Stomach (tissue), 9 donors: Measurements from ENCODE around the gene RCAN2. TPM values are rescaled to one million over a fixed set of nuclear protein-coding genes. Genes with fewer than 3 reads are reported as not detected.

Experiments
- DNase-seq, 2 donors: peaks; one replicate each; pipeline versions ENCODE4 v3.0.0 to v3.0.0-alpha.2; 2013 to 2019
- H3K27ac ChIP-seq, 5 donors: fragments of 200-600 bp in 4 of 5; sonication (generic) in 4 of 5; one replicate each; pipeline ENCODE4 v1.5.1; 2013 to 2019; ENCODE audit warnings: mild to moderate bottlenecking in 1 of 5, moderate library complexity in 1 of 5
- H3K27me3 ChIP-seq, 3 donors: fragments of 200-600 bp; sonication (generic); one replicate each; pipeline ENCODE4 v1.5.1; 2017 to 2019; ENCODE audit warnings: mixed run types in 1 of 3
- H3K36me3 ChIP-seq, 4 donors: fragments of 200-600 bp; sonication (generic); 1 replicate in 3 of 4; 2 replicates in 1 of 4; pipeline ENCODE4 v1.5.1; 2016 to 2019
- H3K4me1 ChIP-seq, 4 donors: fragments of 200-600 bp; sonication (generic); one replicate each; pipeline ENCODE4 v1.5.1; 2016 to 2019
- H3K4me3 ChIP-seq, 4 donors: fragments of 200-600 bp; sonication (generic) in 3 of 4; one replicate each; pipeline ENCODE4 v1.5.1; 2016 to 2019; ENCODE audit warnings: mild to moderate bottlenecking in 1 of 4
- H3K9me3 ChIP-seq, 4 donors: fragments of 200-600 bp; sonication (generic); one replicate each; pipeline ENCODE4 v1.5.1; 2016 to 2019
- EP300 ChIP-seq: sonication (generic); formaldehyde crosslinking; IDR thresholded peaks from one replicate; pipeline ENCODE4 v1.6.1; 2017; ENCODE audit warnings: antibody characterized with exemption
- POLR2A ChIP-seq, 4 donors: fragments of 450-650 bp; IDR thresholded peaks; one replicate each; pipeline ENCODE4 v1.6.1; 2016; ENCODE audit warnings: antibody characterized with exemption in 4 of 4, control low read depth in 2 of 4, mild to moderate bottlenecking in 1 of 4, moderate library complexity in 1 of 4
- POLR2AphosphoS5 ChIP-seq, 3 donors: sonication (generic); formaldehyde crosslinking; IDR thresholded peaks; one replicate each; pipeline ENCODE4 v1.6.1; 2016; ENCODE audit warnings: antibody characterized with exemption in 3 of 3
- WGBS, 5 donors: extraction: QIAGEN DNeasy Blood & Tissue Kit in 3 of 5; methylation state at CpG; one replicate each; pipeline versions ENCODE4 v1.1.5 to v1.1.7; 2013 to 2018; 5-methylcytosine and 5-hydroxymethylcytosine counted together
- intact Hi-C: fragments of 100-400 bp; cut with DNase I; formaldehyde crosslinking; loops from one replicate; pipeline ENCODE4 v1.15.1; 2023; ENCODE audit warnings: low total_unique reads
- polyA plus RNA-seq, 3 donors: library from polyadenylated mRNA; stranded (reverse); fragments of 200-250 nt; gene quantifications; one replicate each; pipeline ENCODE4 v1.2.3, GENCODE V29; 2013
- total RNA-seq, 5 donors: library from RNA; depleted of rRNA; stranded (reverse); fragments of >200 nt; gene quantifications; one replicate each; pipeline versions ENCODE4 v1.1.0 to v1.2.3, GENCODE V29; 2014 to 2016
- TF ChIP-seq, protein P1 (sequence below), 7 experiments: fragments of 450-650 bp in 4 of 7; fragments of 200-600 bp in 3 of 7; sonication (generic) in 3 of 7; IDR thresholded peaks; one replicate each; pipeline ENCODE4 v1.5.1; 2016 to 2019; ENCODE audit warnings: antibody characterized with exemption in 7 of 7, control low read depth in 2 of 7, mild to moderate bottlenecking in 1 of 7
- donor health status: healthy with polysubstance abuse.
- donor health status: Bipolar disorder and iron deficiency.
- donor health status: healthy.

The RCAN2 gene
- total and polyA plus RNA-seq, 8 donors: 7.2 to 69.2 (median 21.4) TPM

DNA sequence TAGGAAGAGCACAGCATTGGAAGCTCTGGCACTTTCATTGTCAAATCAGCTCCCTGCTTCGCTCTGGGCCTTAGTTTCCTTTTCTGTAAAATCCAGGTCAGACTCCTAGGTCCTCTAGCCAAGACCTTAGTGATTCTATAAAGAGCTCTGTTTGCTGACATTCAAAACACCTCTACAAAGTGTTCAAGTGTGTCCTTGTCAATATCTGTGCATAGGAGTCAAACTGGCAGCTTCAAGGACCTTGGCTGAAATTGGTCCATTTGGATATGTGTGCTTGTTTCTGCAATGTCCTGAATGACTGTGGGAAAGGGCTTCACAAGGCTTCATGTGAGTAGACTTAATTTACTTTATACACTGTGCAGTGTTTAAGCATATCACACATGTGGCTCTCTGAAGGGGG, 246.6 kb downstream of the RCAN2 start:
- no peaks in the 10 kb centered on the region for H3K27me3 ChIP-seq
- no peak overlapping the region for H3K27ac ChIP-seq
- no peak for DNase-seq
- peaks cover 0 to 14% (median 10%) of the 10 kb centered on the region in 4 donors for H3K36me3 ChIP-seq
- no peaks in the 10 kb centered on the region for H3K9me3 ChIP-seq
- WGBS, 5 donors: 90 to 100% (median 91%) methylated on average over 1 of the region's 1 CpG
- intact Hi-C loops: no loop called here
- H3K4me1 ChIP-seq: no peaks in the 10 kb centered on the region
- no peak overlapping the region for H3K4me3 ChIP-seq
- no peak for TF ChIP-seq POLR2A (IDR thresholded peaks at IDR 0.05)
- no peak for TF ChIP-seq EP300

DNA sequence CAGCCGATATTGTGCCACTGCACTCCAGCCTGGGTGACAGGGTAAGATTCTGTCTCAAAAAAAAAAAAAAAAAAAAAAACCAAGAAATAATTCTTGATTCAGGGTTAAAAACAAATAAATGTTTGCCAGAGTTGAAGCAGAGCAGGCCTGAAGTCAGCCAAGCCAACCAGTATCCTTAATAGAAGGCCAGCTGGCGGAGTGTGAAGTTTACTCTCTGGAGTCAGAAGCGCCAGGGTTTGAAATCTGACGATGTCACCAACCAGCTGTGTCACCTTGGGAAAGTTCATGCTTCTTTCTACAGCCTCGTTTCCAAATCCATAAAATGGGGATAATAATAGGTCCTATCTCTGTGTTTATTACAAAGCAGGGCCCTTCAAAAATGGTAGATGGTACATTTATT, 247.5 kb downstream of the RCAN2 start:
- H3K9me3 ChIP-seq: no peaks in the 10 kb centered on the region
- peaks cover 0 to 14% (median 10%) of the 10 kb centered on the region in 4 donors for H3K36me3 ChIP-seq
- H3K4me1 ChIP-seq: no peaks in the 10 kb centered on the region
- H3K27ac ChIP-seq: no peak overlapping the region
- H3K4me3 ChIP-seq: no peak overlapping the region
- TF ChIP-seq EP300 (no peak), POLR2AphosphoS5 (IDR thresholded peaks at IDR 0.05) (no peak), POLR2A (IDR thresholded peaks at IDR 0.05) (no peak)
- TF ChIP-seq, protein P1, sequence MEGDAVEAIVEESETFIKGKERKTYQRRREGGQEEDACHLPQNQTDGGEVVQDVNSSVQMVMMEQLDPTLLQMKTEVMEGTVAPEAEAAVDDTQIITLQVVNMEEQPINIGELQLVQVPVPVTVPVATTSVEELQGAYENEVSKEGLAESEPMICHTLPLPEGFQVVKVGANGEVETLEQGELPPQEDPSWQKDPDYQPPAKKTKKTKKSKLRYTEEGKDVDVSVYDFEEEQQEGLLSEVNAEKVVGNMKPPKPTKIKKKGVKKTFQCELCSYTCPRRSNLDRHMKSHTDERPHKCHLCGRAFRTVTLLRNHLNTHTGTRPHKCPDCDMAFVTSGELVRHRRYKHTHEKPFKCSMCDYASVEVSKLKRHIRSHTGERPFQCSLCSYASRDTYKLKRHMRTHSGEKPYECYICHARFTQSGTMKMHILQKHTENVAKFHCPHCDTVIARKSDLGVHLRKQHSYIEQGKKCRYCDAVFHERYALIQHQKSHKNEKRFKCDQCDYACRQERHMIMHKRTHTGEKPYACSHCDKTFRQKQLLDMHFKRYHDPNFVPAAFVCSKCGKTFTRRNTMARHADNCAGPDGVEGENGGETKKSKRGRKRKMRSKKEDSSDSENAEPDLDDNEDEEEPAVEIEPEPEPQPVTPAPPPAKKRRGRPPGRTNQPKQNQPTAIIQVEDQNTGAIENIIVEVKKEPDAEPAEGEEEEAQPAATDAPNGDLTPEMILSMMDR (IDR thresholded peaks at IDR 0.05): no peak
- WGBS, 5 donors: 69 to 78% (median 73%) methylated on average over 5 of the region's 5 CpGs
- intact Hi-C loops: no loop called here
- H3K27me3 ChIP-seq: no peaks in the 10 kb centered on the region
- DNase-seq: no peak

DNA sequence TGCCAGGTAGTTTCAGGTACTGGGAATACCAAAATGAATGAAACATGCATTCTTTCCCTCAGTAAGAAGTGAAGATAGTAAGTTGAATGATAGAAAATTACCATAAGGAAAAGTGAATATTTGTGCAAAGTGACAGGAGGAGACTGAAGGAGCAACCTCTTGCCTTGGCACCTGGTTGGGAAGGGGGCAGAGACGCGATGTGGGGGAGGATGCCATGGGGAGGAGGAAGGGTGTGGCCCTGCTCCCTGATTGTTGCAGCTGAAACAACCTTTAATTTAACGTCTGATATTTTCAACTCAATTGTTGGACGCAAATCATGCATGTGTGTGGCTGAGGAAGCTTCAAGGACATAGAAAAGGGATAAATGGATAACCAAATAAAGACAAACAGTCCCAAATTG, 248.3 kb downstream of the RCAN2 start:
- DNase-seq: no peak
- Histone ChIP-seq H3K36me3 (peaks cover 0 to 14% (median 10%) of the 10 kb centered on the region in 4 donors), H3K4me3 (no peak overlapping the region), H3K9me3 (no peaks in the 10 kb centered on the region), H3K27me3 (no peaks in the 10 kb centered on the region), H3K4me1 (no peaks in the 10 kb centered on the region), H3K27ac (no peak overlapping the region)
- TF ChIP-seq POLR2A (IDR thresholded peaks at IDR 0.05): no peak
- TF ChIP-seq POLR2AphosphoS5 (IDR thresholded peaks at IDR 0.05): no peak
- TF ChIP-seq EP300: no peak
- TF ChIP-seq, protein P1 (IDR thresholded peaks at IDR 0.05): no peak
- intact Hi-C loops: no loop called here
- WGBS, 5 donors: 72 to 81% (median 75%) methylated on average over 4 of the region's 4 CpGs

DNA sequence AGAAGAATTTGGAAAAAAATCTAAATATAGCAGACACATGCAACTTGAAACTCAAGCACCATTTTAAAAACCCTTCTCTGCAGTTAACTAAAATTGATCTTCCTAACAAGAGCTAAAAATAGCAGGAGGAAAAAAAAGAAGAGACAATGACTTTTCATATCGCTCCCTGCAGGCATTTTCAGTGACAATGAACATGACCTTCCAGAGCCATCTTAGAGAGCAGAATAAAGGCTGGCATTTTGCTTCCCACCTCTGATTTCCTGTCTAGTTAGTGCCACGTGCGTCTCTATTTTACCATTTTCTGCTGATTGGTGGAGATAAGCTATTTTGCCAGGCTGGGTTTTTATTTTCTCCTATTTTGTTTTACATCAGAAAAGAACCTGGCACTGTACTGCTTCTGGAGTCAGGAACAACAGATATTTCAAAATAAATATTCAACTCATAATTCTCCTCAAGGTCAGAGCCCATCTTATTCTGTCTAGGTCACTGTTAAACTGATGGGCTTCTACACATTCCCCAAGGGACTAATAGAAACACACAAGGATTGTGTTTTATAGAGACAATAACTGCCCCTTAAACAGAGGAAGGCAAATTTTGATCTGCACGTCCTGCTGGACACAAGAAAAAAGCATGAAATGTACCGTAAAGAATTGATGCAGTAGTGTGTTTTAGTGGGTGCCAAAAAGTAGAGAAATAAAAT, 250.2 kb downstream of the RCAN2 start:
- Histone ChIP-seq H3K4me3 (no peak overlapping the region), H3K27me3 (no peaks in the 10 kb centered on the region), H3K36me3 (peaks cover 0 to 10% (median 3%) of the 10 kb centered on the region in 4 donors), H3K27ac (no peak overlapping the region), H3K9me3 (no peaks in the 10 kb centered on the region), H3K4me1 (no peaks in the 10 kb centered on the region)
- intact Hi-C loops: no loop called here
- no peak for TF ChIP-seq POLR2AphosphoS5 (IDR thresholded peaks at IDR 0.05)
- TF ChIP-seq, protein P1 (IDR thresholded peaks at IDR 0.05): no peak
- TF ChIP-seq POLR2A (IDR thresholded peaks at IDR 0.05): no peak
- no peak for TF ChIP-seq EP300
- 67 to 79% (median 76%) methylated on average over 5 of the region's 5 CpGs for WGBS, 5 donors
- DNase-seq: no peak

DNA sequence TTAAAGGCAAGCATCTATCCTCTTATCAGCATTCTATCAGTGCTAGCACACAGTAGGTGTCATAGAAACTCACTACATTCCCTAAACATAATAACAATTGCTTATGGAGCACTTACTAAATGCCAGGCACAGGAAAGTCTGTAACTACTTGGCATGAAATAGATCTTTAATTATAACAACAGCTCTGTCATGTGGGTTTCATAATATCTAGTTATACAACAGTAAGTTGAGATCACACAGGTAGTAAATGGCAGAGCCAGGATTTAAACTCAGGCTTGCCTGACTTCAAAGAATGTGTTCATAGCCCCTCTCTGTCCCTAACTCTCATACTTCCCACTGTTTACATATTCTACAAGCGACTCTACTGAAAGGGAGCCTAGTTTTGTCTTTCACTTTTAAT, 254.5 kb downstream of the RCAN2 start:
- Histone ChIP-seq H3K4me3 (no peak overlapping the region), H3K4me1 (no peaks in the 10 kb centered on the region), H3K36me3 (no peaks in the 10 kb centered on the region), H3K9me3 (no peaks in the 10 kb centered on the region), H3K27me3 (no peaks in the 10 kb centered on the region), H3K27ac (no peak overlapping the region)
- TF ChIP-seq, protein P1 (IDR thresholded peaks at IDR 0.05): no peak
- DNase-seq: no peak
- WGBS, 5 donors: 50 to 77% (median 57%) methylated on average over 1 of the region's 1 CpG
- intact Hi-C loops: no loop called here
